PC-3 (cell line): Measurements from ENCODE around the gene CTDSP1.

Experiments used
- CTCF ChIP-seq: fragments of 300-600 bp; sonication (generic); conservative IDR thresholded peaks from 2 replicates; pipeline ENCODE4 v1.5.1; 2017; ENCODE audit warnings: antibody characterized with exemption, low read depth, mild to moderate bottlenecking, low read length
- EZH2 ChIP-seq: fragments of 300-600 bp; sonication (generic); IDR thresholded peaks from one replicate; pipeline ENCODE4 v1.6.1; 2017; ENCODE audit warnings: antibody characterized with exemption, mild to moderate bottlenecking, low read length; ENCODE audit not compliant: unreplicated experiment
- EZH2phosphoT487 ChIP-seq: fragments of 300-600 bp; sonication (generic); IDR thresholded peaks from 2 replicates; pipeline ENCODE4 v1.6.1; 2018; ENCODE audit warnings: mild to moderate bottlenecking, antibody characterized with exemption, low read length, borderline replicate concordance

DNA sequence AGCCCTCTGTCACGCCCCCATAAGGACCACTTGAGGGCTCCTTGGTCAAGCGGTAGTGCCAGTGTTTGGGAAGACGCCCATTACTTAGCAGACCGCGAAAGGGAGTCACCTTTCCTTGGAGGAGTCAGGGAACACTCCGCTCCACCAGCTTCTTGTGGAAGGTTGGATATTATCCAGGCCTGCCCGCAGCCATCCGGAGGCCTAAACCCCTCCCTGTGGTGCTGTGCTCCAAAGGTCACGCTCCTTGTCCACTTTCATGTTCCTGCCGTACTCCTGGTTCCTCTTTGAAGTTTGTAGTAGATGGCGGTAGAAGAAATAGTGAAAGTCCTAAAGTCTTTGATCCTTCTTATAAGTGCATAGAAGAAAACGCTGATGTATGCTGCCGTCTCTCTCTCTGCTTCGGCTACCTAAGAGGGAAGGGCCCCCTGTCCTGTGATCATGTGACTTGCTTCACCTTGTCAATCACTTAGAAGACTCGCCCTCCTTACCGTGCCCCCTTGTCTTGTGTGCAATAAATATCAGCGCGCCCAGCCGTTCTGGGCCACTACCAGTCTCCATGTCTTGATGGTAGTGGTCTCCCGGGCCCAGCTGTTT lies 44.7 kb upstream of the CTDSP1 start:
- TF ChIP-seq CTCF (no peak), EZH2 (no peak), EZH2phosphoT487 (no peak)
